ENCODE measurements around the gene SH3YL1.

Gene SH3YL1

DNA sequence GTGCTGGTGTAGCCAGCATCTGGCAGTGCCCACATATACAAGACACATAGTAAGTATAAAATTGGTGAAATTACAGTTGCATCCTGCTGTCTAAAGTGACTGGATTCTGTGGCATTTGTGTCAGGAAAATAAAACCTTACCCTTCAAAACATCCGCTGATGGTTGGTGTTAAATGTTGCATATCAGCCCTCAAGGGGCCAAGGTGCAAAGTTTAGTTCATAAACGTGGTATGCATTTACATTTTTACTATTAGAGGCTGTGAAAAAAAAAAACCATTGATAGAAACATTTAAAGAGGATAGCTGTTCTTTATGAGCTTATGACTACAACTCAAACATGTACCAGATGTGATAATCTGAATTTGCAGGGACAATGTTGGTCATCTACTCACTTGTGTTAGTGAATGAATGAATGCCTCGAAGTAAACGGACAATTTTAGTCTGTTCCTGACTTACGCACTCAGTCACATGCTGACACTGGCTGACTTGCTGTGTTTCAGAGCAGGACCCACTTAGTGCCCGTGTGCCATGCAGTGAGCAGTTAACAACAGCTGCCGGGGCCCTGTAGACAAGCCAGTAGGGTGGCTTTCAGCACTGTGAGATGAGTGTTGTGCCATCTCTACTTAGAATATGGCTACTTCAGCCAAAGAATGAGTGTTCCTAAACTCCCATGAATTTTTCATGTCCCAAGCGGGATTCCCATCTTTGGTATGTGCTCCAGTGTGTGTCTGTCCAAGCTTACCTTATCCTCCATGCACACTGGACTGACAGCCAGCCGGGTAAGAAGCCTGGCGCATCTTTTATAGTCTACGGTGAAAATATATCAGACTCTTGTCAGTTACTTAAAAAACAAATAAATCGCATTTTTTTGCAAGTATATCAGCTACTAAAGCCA, 18.8 kb upstream of the SH3YL1 start:
- DNase-seq (ENCODE audit: low spot score) = no peak

DNA sequence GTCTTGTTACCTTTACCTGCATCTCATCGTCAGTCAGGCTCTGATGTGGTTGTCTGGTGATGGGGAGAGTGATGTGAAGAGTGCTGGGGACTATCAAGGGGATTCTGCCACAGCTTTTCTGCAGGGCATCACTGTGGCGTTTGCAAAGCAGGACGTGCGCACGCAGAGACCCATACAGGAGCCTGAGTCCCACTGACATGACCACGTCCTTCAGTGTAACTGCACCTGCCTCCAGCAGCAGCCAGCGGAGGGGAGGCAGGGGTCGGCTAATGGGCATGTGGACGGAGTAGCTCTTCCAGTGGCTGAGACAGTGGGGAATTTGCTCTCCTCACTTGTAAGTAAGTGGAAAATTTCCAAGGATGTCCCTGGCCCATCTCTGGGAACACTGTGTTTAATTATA, 17.5 kb upstream of the SH3YL1 start:
- no peak for DNase-seq (ENCODE audit: low spot score)

DNA sequence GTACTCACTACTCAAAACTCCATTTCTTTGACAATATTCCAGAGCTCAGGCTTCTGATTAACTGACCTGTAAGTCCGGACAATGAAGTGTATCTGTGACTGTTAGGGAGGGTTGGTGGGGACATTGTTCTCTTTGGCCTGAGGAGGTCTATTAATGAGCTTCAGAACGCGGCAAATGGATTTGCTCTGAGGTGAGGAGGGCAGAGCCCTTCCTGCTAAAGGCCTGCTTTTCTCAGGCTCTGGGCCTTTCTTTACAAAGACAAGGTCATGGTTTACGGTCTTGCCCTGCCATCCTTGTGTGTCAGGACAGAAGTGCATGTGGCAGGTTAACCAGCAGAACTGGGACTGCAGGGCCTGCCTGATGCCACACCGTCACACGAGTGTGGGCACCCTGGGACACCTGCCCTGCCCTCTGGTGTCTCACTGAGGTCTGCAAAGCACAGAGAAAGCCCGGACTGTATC, 16.8 kb upstream of the SH3YL1 start:
- no peak for DNase-seq (ENCODE audit: low spot score)

DNA sequence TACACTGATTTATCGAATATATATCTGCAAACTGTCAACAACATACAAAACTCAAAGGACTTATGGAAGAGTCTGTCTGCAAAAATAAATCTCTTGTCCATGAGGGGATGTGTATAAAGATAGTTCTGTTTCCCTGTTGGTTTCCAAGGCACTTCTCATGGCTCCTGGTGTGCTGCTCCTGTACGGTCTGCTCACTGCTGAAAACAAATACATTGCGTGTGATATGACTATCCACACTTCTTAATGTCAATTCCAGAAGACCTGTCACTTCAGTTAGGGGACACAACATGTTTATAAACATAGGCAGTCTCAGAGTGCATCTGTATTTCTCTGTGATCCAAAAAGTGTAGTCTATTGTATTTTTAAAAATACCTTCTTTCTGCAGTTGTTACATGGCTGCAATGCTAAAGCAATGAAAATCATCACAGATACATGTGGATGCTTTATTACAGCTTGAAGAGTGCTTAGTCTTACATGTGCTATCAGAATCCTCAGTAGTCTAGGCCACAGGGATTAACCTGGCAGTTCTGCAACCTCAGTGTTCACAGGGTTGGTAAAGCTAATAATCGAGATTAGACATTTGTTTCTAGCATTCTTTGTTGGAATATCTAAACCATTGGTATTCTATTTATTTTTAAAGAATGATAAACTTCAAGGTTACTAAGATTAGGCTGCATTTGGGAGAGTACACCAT, 16.3 kb upstream of the SH3YL1 start:
- no peak for DNase-seq (ENCODE audit: low spot score)

DNA sequence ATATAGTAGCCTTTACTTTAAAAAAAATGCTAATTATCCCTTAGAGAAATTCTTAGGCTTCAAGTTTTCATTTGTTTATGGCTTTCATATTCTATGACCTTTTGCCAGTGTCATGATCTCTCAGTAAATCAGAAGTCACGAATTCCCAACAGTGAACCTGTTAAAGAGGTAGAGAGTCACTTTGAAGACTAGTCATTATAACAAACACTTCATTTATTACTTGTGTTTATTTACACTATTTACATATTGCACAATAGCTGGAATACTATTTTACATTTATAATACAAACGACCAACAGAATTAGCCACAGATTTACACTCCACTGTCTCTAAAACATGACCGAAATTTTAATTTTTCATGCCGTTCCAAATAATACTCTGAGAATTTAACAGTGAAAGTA, 15.5 kb upstream of the SH3YL1 start:
- DNase-seq (ENCODE audit: low spot score) = no peak

DNA sequence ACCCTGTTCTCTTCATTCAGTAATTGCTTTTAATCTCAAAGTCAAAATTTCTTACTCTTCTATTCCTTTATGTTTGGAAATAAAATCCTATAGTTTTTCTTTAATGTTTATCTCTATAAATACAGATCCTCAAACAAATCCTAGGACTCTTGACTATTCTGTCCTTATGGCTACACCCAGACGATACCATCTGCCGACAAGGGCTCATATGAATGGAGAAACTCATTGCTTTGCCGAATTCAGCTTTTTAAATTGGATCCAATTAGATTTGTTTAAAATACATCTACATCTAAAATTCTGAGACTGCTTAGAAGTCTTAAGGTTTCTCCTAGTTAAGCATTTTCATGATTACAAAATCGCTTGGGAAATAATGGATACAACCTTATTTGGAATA, 15.1 kb upstream of the SH3YL1 start:
- no peak for DNase-seq (ENCODE audit: low spot score)

DNA sequence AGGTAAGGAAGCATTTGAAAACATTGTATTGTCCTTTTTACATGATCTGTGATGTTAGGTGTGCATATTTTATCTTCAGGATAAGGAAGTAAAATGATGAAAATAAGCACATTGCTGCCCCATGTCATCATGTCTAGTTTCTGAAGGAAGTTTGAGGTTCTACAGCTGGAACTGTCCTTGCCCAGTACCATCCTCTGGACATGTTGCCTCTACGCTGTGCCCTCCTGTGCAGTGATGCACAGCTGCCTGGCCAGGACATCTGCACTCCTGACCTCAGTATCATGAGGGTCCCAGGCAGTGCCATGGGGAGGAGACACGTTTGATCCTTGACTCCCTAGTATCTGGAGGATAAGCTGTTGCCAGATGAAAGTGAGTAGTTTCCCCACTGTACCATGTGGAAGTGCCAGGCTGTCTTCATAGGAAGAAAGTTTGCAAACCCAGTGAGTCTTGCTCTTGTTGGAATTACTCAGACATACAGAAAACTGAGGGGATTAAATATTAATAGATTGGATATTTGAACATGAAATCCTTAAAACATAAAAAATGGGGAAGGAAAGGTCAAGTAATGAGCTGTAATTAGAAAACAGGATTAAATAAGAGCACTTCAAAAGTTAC, 14.6 kb upstream of the SH3YL1 start:
- DNase-seq (ENCODE audit: low spot score) = no peak

DNA sequence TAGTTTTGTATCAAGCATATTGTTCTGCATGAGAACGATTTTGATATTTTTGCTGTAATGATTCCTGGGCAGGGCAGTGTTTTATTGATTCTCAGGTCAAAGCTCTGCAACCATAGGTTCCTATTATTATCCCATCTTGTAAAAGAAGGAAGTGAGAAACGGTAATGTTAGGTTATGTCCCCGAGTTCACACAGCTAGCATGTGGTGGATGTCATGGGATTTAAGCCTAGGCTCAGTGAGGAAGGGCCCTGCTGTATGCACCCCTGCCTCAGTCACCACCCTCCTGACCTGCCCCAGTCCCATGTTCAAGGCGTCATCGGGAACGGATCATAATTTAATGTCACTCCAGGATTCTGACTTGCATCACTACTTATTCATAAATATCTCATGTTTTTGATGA, 11.6 kb upstream of the SH3YL1 start:
- DNase-seq (ENCODE audit: low spot score) = no peak

DNA sequence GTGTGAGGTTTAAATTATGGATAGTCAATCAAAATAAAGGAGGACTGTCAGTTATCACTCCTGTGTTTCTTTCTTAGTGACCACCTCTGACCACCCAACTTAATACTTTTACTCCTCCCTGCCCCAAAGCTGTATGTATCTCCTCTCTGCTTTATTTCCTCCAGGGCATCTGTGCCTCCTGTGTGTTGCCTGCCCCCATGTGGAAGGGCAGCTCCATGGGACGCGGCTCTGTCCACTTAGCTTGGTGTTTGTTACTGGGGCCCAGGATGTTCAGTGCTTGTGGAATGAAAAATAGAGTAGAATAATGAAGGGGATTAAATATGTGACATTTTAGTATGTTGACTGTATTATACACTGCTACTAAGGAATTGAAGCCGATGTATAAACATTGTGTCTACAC, 10.7 kb upstream of the SH3YL1 start:
- no peak for DNase-seq (ENCODE audit: low spot score)

DNA sequence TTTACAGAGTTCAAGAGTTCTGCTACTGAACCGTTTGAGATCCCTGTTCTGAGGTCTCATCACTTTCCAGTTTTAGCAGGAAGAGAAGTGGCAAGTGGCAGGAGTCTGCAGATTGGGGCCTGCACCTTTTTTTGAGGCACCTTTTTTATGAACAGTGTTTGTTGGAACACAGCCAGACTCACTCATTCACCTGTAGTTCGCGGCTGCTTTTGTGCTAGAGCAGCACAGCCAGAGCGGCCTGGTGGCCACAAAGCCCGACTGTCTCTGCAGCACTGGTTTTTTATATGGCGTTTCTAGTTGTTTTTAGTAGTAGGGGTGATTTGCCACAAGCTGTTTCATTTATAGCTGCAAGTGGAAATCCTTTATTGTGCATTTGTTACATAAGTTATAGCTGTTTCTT, 9.5 kb upstream of the SH3YL1 start:
- DNase-seq (ENCODE audit: low spot score) = no peak

DNA sequence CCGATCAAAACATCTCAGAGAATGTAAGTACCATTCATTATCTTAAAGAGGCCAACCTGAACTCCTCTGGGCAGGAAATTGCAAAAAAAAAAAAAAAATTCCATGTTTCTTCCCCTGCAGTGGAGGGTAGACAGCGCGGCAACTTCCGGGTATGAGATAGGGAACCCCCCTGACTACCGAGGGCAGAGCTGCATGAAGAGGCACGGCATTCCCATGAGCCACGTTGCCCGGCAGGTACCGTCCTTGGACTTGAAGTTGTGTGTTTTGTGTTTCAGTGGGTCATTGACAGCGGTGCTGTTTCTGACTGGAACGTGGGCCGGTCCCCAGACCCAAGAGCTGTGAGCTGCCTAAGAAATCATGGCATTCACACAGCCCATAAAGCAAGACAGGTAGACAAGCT, 8.1 kb upstream of the SH3YL1 start:
- no peak for DNase-seq (ENCODE audit: low spot score)

DNA sequence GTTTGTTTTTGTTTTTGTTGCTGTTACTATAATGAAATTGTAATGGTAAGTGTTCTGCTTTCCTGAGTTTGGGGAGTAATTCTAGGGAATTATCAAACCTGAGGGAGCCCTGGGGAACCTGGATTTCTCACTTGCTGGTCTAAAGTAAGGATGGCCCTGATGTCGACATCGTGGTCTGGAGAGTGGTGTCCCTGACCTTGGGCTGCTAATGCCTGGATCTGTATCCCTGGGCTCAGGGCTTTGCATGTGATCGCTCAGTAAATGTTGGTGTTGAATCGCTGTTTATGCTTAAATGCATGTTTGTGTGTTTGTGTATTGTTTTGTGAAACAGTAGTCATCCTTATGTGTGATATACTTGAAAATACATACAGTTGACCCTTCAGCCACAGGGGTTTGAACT, 7.0 kb upstream of the SH3YL1 start:
- DNase-seq (ENCODE audit: low spot score) = no peak

DNA sequence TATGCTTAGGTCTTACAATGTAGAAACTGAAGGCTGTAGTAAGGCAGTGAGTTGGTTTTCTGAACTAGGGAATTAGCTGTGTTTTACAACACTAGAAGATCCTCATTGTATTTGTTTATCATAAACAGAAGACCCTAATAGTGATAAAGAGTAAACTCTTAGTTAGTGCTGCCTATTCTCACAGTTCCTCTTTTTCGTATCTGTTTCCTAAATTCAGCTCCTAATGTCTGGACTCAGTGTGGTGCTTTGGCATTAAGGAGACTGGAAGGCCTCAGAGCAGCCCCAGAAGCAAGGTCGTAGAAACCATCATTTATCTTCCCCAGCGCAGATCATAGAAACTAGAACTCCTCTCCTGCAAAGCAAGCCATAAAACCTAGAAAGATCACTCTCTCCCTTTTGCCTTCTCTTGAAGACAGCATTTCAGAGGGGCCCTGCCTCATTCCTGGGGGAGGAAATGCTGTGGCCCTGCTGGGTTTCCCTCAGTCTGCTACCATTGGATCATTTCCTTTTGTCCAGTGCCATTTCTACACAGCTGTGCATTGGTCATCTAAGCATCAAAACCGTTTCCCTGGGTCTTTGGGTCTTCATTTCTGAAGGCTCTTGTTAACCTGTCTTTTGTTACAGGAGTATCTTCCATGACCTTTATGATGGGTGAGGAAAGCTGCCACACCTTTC, 5.7 kb upstream of the SH3YL1 start:
- DNase-seq (ENCODE audit: low spot score) = no peak

DNA sequence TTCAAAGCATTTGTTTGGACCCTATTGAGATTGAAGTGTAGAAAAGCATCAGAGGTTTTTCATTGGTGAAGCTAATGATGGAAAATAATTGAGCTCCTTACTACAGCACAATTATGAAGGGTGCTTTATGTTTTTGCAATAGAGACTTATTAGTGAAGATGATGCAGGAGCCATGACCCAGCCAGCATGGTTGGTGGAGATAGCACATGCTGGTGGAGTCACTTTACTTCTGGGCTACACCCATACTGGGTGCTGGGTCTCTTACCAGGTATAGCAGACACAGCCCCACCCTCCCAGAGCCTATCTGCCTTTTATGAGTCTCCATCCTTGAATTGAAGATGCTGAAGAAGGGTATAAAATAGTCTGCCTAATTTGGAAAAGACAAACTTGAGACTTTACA, 4.5 kb upstream of the SH3YL1 start:
- no peak for DNase-seq (ENCODE audit: low spot score)

DNA sequence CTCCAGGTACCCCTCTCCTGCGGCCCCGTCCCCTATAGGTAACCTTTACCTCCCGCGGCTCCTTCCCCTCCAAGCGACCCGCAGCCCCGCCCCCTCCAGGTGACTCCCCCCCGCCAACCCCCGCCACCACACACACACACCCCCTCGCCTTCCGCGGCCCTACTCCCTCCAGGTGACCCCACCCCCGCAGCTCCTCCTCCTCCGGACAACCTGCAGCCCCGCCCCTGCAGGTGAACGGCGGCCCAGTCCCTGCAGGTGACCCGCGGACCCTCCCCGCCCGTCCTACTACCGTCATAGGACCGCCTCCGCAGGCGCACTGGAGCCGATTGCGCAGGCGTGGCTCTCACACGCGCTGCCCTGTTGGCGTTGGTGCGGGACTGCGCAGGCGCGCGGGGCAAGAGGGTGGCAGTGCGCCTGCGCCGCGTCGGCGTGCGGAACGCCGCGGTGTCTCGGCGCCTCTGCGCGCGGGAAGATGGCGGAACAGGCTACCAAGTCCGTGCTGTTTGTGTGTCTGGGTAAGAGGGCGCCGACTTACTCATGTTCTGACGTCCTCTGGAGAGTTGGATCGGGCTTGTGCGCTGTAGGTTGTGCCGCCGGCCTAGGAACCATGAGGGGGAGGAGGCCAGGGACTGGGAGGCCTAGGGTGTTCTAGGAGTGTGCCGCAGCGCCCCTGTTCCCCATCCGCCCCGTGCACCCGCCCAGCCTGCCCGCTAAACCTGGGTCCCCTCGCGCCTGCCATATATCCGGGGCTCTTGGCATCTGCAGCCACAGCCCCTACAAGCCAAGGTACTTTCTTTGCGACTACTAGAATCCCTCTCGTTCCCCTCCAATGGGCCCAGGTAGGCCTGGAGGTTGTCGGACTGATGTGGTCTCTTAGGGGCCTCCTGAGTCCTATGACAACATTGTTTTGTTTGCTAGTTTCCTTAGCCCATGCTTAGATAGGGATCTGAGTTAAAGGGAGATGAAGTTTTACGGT, 949 bp upstream of the SH3YL1 start, which contains the start of gene ACP1:
ACP1 (plus strand) TSS at position 455 of the 976 bp plus-strand sequence; CDS start at position 473, 18 bp downstream.
- peak; percentile 100 for DNase-seq (ENCODE audit: low spot score)

DNA sequence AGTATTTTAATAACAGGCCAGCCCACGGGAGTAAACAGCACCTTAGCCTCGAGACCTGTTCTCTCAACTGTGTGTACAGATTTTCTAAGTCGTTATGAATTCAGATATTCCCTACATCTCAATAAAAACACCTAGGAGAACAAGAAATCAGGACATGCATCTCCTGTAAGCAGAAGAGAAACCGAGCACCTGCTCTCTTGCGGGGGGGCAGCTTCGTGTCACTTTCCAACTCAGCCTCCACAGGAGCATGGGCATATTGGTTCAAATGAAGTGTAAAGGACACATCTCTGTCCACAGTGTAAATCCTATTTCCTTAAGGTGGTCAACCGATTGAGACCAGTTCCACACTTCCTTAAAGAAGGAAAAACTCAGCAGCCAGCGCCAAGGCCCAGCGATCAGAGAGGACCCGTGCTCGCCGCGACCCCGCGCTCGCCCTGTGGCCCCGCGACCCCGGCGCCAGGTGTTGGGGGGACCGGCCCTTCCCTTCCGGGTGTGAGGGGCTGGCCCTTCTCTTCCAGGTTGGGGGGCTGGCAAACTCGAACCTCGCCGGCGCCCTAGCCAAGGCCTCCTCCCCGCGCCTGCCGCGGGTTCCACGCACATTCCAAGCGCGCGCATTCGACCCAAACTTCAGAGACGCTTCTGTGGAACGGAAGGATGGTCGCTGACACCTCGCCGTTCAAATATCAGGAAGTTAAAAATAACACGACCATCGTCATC, 652 bp downstream of the SH3YL1 start:
- no peak for DNase-seq (ENCODE audit: low spot score)

DNA sequence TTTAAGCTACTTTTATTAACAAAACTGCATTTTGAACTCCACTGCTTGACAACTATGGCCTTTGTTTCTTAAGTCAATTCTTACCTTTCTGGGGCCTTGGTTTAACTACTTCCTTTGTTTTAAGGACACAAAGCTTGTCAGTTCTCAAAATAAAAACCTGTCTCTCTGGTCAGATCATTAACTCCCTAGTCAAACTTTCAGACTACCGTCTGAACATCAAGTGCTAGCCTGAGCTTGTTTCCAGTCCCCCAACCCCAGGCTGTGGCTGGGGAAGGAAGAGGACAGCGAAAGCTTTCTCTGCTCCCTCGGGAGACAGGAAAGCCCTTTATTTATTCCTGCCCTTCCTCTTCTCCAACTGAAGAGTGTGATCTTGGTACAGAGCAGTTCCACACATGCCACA, 1.7 kb downstream of the SH3YL1 start:
- DNase-seq (ENCODE audit: low spot score) = no peak

DNA sequence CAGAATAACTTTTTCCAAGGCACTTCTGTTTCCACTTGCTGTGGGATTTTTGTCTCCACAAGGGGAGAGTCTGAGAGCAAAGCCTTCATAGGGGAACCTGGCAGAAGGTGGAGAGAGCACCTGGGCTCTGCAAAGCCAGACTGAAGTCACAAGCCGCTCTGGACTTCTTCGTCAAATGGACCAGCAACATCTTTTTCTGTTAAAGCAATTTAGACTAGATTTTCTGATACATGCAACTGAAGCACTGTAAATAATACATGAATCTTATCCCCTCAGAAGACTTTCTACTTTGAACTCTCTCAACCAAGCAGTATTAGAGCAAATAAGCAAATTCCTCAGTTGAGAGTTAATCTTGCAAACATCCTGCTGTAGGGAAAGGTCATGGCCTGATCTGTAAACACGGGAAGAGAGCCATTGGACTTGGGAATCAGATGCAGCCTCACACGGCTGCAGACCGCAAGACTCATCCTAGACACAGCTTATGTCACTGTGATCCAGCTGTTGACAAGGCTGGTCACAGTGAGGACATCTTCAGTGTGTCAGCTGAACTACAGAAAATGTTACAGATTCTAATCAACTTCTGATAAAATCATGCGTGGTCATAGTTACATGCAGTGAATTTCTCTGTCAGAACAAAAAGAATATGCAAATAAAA, 3.2 kb downstream of the SH3YL1 start:
- no peak for DNase-seq (ENCODE audit: low spot score)

DNA sequence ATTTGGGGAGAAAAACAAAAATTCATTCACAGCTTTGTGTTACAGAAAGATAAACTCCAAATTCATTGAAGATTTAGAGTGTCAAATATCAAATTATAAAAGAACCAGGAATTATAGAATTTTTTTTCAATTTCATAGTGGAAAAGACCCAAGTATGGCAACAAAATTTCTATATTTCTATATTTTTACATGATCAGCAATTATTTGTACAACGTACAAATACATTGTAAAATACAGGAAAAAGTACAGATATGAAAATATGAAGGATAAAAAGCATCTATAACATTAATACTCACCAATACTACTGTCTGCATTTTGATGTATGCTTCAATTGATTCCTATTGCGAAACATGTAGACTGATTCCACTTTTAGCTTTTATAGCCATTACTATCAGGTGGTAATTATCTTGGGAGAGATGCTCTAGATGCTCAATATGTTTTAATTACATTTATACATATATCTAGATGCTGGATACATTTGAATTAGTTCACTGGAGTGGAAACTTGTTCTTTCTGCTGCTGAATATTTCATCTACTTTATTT, 4.0 kb downstream of the SH3YL1 start:
- DNase-seq (ENCODE audit: low spot score) = no peak

DNA sequence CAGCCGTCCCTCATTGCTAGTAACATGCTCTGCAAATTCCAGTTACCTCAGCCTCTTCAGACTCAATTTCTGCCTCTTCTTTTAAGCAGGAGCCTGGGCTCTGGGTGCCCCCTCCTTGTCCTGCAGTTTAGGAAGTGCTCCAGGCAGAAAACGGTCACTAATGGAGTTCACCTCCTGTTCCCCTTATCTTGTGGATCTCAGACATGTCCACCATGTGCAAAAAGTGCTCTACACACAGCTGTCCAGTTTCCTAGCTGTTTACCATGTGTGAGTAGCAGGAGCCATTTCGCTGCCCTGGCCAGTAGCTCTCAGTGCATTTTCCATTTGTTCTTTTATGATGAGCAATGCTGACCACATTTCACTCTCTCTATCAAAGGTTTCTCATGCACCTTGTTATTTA, 4.9 kb downstream of the SH3YL1 start:
- no peak for DNase-seq (ENCODE audit: low spot score)

Data from AG20443 (cell line).